Measurements from ENCODE around the gene SLC12A3. TPM values are rescaled to one million over a fixed set of nuclear protein-coding genes. Genes with fewer than 3 reads are reported as not detected.

Gene SLC12A3
- polyA plus RNA-seq, 3 donors: 0.03 TPM; not detected in 2

GRCh38 chr16:56943761-56944375 is 78.9 kb downstream of the SLC12A3 start:
- no peak overlapping the region for H3K27ac ChIP-seq (ENCODE audit: low read depth in 1 of 2, low read length in 2 of 2)

More at GRCh38 chr16:56943761-56944375, 78.9 kb downstream of the SLC12A3 start:
- peaks cover 0 to 6% (median 0%) of the 10 kb centered on the region in 3 donors for H3K27me3 Mint-ChIP-seq (ENCODE audit: low read depth in 3 of 3)
- Histone ChIP-seq H3K4me3 (replicated peaks in 1 of 3; ENCODE audit: low read depth in 2 of 3, low read length in 3 of 3) (no peak overlapping the region), H3K9ac (ENCODE audit: insufficient read depth, low read length, poor library complexity, severe bottlenecking) (no peak overlapping the region), H3K4me1 (ENCODE audit: control insufficient read depth in 1 of 2, insufficient read depth in 2 of 2, low read length in 2 of 2) (no peaks in the 10 kb centered on the region), H3K79me2 (ENCODE audit: insufficient read depth, low read length) (peaks cover 27% of the 10 kb centered on the region), H3K9me3 (replicated peaks in 1 of 2; ENCODE audit: control insufficient read depth in 1 of 2, insufficient read depth in 1 of 2, low read length in 2 of 2) (no peaks in the 10 kb centered on the region), H3K4me2 (replicated peaks; ENCODE audit: extremely low read depth, low read length, poor library complexity, severe bottlenecking) (no peak overlapping the region), H3K27me3 (ENCODE audit: control insufficient read depth in 2 of 2, insufficient read depth in 2 of 2, low read length in 2 of 2) (no peaks in the 10 kb centered on the region), H3K36me3 (replicated peaks in 1 of 2; ENCODE audit: control insufficient read depth in 1 of 2, insufficient read depth in 2 of 2, low read length in 2 of 2) (peaks cover 72 to 89% of the 10 kb centered on the region in 2 donors), H4K20me1 (ENCODE audit: insufficient read depth, low read length) (peaks cover 93% of the 10 kb centered on the region), H2AFZ (ENCODE audit: insufficient read depth, low read depth, low read length, poor library complexity, severe bottlenecking) (no peak overlapping the region)
- H3K9me3 Mint-ChIP-seq: no peaks in the 10 kb centered on the region
- intact Hi-C loops (cut with micrococcal nuclease): no loop called here
- H3K4me1 Mint-ChIP-seq: peaks cover 2% of the 10 kb centered on the region
- no peak for DNase-seq
- peaks cover 69 to 85% of the 10 kb centered on the region in 2 donors for H3K36me3 Mint-ChIP-seq
- no peak overlapping the region for H3K4me3 Mint-ChIP-seq
- H3K27ac Mint-ChIP-seq: peak overlapping the region in 2 of 7 donors; percentile 7 to 50
- no peak for TF ChIP-seq CTCF (IDR thresholded peaks at IDR 0.05)
- 82% methylated on average over 5 of the region's 6 CpGs for WGBS (ENCODE audit: insufficient coverage)

Data from CD14-positive monocyte (primary cell).